ENCODE data around the gene MAD1L1.
"Not testable (repeated sequence)": the region's sequence is repeated elsewhere in the genome, so short reads cannot be mapped to it uniquely, and the experiment has no call there.

MAD1L1 gene

GRCh38 chr7:2232766-2233520 is at the start of gene MAD1L1:
Gene MAD1L1 (minus strand): TSS chr7:2232945. CDS start chr7:2230133, 2,812 bp downstream.
- peak; percentile 92 for DNase-seq

DNA sequence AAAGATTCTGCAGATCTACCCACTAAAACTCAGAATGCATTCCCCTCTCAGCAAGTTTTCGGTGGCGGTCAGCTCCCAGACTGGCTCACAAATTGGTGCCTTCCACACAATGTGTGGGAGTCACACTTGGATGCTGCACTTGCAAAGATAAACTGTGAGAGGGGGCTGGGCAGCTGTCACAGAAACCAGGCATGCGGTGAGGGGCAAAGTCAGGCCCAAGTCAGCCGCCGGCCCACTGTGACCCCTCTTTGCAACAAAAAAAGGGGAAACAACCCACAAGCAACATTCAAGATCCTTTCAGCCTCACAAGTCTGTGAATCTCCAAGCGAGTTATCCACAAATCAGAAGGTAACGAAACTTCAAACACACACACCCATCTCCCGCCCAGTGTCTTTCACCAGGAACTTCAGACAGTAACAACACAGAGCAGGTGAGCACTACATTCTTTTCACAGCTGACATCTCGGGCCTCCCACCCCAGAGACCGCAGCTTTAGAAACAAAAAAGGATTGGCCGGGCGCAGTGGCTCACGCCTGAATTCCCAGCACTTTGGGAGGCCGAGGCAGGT is 49.5 kb upstream of the MAD1L1 start:
- no peak for DNase-seq

GRCh38 chr7:2281541-2281940 is 48.8 kb upstream of the MAD1L1 start:
- no peak for DNase-seq

DNA sequence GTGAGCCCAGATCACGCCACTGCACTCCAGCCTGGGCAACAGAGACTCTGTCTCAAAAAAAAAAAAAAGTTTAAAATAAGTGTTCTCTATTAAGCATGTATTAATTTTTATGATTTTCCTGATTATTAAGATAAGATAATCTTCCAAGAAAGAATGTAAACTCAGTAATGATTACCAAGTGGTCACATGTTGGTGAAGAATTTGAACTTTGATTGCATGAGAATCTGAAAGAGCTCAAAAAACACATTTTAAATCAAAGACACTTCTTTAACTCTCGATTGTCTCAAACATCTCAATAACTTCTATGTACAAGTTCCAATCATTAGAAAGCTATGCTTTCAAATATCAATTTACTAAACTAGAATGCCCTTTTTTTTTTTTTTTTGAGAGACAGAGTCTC is 47.7 kb upstream of the MAD1L1 start:
- no peak for DNase-seq

GRCh38 chr7:2279896-2280295 is 47.2 kb upstream of the MAD1L1 start:
- no peak for DNase-seq

GRCh38 chr7:2278026-2278425 is 45.3 kb upstream of the MAD1L1 start:
- DNase-seq, result no peak

DNA sequence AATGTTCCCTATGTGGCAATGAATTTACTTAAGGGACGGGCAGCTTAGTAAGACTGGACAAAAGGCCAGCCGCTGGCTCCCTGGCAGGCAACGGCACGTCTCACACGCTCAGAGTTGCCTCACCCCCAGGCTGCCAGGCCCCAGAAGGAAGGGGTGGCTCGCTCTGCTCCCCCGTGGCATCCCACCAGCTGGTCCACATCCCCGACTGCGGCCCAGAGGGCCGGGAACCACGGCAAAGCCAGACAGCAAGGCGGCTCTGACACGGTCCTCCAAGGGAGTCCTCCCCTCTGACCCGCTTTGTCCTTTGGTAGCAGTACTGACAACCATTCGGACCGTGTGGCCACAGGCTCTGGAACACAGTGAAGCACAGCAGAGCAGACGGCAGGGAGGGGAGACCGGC is 43.4 kb upstream of the MAD1L1 start:
- DNase-seq, result no peak

DNA sequence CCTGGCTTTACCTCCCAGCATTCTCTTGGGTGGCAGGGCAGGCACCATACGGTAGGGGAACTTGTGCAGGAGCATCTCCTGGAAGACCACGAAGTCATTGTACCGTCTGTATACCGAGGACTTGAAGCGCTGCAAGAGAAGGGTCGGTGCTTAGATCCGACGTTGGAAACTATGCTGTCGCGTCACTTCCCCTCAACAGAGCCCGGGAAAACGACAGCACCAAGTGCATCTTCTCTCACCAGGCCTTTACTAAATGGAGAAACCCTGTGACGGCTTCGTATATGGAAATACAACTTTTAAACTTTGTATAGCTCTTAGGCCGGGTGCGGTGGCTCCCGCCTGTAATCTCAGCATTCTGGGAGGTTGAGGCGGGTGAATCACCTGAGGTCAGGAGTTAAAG is 42.4 kb upstream of the MAD1L1 start:
- DNase-seq, result no peak

DNA sequence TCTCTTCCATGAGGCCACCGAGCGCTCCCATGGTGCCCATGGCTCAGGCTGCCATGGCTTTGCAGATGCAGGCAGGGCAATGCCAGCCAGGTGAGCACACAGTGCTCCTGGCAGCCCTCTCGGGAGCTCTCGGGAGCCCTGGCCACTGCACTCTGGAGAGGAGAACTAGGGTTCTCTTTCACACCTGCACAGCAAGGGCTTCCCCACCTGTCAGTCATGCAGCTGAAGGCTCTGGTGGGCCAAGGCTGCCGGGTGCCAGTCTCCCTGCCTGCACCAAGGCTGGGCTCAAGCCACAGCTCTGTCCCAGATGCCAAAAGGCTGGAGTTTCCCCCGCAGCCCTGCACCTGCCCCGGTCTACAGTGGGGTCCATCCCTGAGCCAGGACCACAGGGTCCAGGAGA is 41.9 kb upstream of the MAD1L1 start:
- DNase-seq, result no peak

DNA sequence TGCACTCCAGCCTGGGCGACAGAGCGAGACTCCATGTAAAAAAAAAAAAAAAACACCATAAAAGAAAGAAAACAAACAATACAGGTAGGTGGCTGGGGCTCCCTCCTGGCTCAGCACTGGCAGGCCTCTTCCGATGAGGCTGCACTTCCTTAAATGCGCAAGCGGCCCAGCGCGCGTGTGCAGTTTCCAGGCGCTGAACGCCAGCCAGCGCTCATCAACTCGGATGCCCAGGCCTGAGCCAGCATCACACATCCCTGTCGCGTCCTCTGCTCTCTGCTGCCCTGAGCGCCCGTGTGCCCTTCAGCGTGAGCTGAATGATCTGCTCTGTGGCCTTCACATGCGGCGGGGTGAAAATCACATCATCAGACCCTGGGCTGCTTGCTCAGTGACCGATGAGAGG is 41.1 kb upstream of the MAD1L1 start:
- DNase-seq, result no peak

DNA sequence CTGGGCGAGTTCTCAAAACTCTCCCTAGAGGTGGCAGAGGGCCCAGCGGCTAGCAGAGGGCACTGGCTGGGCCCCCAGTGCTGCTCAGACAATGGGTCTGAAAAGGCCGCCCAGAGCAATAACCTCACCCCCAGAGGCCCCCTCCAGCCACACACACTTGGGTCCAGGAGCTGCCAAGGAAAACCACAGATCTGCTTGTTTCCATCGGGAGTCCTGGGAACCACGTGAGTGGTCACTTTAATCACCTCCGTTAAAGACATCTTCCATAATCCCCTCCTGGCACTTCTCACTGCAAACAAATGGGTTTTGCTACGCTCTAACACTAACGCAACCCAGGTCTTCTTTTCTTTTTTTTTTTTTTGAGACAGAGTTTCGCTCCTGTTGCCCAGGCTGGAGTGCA is 39.3 kb upstream of the MAD1L1 start:
- DNase-seq, result no peak

DNA sequence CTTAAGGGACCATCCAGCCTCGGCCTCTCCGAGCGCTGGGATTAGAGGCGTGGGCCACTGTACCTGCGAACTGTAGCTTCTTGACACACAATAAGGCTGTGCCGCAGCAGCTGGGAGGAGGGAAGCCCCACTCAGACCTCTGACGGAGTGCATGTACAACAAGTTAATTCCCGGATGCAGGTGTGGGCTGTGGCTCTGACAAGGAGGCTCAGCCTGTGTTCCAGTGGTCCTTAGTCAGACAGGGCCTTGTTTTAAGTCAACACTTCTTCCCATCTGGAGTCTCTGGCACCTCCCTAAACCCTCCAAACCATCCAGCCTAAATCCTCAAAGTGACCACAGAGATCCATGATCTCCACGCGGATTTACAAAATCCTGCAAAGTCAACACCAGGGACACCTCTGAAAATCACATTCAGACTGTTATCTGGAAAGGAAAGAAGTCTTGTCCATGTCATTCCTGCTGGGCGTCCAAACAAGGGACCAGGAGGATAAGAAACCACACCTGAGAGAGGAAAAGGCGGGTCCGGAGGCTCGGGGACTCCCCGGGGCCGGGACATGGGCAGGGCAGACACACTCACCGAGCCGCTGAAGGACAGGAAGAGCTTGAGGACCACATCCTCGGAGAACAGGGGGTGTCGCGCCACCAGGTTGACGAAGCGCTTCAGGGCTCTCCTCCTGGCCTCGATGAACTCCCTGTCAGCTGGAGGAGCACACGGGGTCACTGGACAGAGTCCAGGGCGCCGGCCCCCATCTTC is 38.7 kb upstream of the MAD1L1 start:
- no peak for DNase-seq

DNA sequence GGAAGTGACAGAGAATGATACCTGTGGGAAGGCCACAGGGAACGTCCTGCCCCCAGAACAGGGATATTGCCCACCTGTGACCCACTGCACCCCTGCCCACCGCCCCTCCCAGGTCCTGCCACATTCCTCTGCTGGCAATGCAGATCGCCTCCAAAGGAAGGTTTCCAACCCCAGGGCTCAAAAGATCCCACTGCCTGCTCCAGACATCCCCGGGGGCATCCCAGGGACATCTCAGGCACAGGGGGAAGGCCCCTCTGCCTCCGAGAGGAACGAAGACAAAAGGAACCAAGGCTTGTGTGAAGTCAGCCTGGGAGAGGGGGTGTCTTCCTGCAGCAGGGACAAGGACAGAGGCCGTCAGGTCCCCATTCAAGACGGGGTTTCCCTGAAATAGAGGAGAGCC is 37.8 kb upstream of the MAD1L1 start:
- DNase-seq, result no peak

DNA sequence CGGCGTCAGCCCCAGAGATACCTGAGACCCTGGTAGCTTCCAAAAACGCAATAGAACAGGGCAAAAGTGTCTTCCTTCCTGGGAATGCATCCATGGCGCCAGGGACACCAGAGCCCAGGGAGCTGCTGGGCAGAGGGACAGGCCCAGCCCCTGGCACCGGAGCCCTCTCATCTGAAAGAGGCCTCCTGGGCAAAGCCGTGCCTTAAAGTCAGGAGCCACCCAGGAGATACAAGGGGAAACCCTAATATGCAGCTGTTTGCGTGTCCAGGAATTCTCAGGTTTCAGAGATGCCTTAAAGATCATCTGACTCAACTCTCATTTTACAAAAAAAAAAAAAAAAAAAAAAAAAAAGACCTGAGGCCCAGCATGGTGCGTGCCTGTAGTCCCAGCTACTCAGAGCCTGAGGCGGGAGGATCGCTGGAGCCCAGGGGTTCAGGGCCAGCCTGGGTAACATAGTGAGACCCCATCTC is 37.3 kb upstream of the MAD1L1 start:
- no peak for DNase-seq

GRCh38 chr7:2269089-2269990 is 36.6 kb upstream of the MAD1L1 start:
- not testable (repeated sequence) for DNase-seq

- DNase-seq, result no peak
Observed at GRCh38 chr7:2266911-2267310, 34.2 kb upstream of the MAD1L1 start.

DNA sequence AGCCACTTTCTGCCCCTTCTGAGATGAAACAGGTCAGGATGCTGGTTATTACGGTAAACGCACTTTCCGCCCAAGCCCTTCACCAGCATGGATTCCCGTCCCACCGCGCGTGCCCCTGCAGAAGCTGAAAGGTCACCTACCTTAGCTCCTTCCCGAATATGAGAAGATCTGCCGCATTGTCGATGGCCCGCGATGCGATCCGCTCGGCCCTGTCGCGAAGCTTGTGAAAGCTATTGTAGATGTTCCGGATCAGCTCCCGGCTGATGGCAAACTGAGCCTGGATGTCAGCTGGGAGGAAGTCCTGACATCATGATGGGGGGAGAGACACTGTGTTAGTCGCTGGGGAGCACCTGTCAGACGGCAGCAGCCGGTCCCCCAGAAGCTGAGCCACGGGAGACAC is 31.4 kb upstream of the MAD1L1 start:
- no peak for DNase-seq

GRCh38 chr7:2263176-2263575 is 30.4 kb upstream of the MAD1L1 start:
- no peak for DNase-seq

GRCh38 chr7:2261611-2262010 is 28.9 kb upstream of the MAD1L1 start:
- no peak for DNase-seq

DNA sequence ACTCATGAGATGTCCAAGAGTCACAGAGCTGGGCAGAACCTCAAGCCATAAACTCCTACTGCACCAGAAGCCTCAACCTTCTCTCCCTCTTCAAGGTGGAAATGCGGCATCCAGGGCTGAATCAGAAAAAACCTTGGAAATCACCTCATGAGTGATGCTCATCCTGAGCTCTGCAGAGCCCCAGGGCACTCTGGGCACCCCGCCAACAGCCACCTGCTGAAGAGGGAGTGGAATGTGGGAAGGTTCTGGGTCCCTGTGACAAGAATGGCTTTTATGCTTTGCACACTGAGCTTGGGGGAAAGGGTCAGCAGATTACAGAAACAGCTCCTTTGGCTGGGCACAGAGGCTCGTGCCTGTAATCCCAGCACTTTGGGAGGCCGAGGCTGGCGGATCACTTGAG is 28.1 kb upstream of the MAD1L1 start:
- no peak for DNase-seq

GRCh38 chr7:2259480-2259879 is 26.7 kb upstream of the MAD1L1 start:
- DNase-seq, result no peak

DNA sequence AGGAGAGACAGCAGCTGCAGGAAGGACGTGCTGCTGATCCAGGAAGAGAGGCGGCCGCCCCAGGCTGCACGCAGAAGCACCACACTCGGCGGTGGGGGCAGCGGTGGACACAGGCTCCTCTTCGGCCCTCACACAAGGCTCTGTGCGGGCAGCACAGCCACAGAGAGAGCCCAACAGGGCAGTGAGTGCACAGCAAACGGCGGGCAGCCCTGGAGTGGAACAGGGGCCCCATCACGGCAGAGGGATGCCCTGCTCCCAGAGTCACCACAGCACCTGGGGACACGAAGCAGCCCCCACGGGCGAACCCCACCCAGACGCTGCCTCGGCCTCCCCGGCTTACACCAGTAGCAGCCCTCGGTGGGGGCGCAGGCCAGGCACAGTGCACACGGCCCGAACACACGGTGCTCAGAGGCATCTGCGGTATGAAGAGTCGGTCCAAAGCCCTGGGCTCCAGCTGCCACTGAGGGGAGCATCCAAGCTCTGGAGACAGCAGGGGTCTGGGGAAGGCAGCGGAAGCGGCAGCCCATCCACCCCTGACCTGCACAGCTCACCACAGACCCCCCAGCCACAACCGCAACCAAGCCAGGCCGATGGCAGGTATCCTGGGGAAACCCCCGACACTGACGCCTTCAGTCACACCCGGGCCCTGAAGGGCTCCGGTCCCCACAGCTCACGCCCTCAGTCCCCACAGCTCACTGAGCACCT is 26.1 kb upstream of the MAD1L1 start:
- DNase-seq, result no peak

Measured in activated CD4-positive, alpha-beta T cell treated with anti-CD3 and anti-CD28 coated beads, Interleukin-2, Interleukin-6, amounts not matched to agents 100 ng/mL and 50 ng/mL, durations not matched to agents 16 hours and 8 hours (primary cell).